K562 (cell line): ENCODE data around the gene SCMH1. TPM values are rescaled to one million over a fixed set of nuclear protein-coding genes. Genes with fewer than 3 reads are reported as not detected.

Experiments
- ATAC-seq: fragments of 200-7000 bp; cut with Tn5 transposase; 3 replicates; pipeline ENCODE4 v1.9.1; 2020; ENCODE audit warnings: moderate library complexity
- BruUV-seq: library from RNA; stranded (reverse); fragments of 400-500 nt; replicated peaks from 2 replicates; lab custom pipeline; 2021; lab: Mats Ljungman, UMichigan
- CTCF ChIA-PET: fragments of 300-600 bp; formaldehyde crosslinking; extraction: SDS; loops from one replicate; lab custom pipeline; 2021; ENCODE audit warnings: low intra/inter-chr PET ratio; lab: Yijun Ruan, JAX
- POLR2A ChIA-PET: fragments of 300-600, 350-650 bp; sonication (Branson Sonifier 250); formaldehyde crosslinking; extraction: SDS; loops from one replicate; lab custom pipeline; 2021; ENCODE audit warnings: antibody characterized with exemption, inconsistent platforms; lab: Yijun Ruan, JAX
- DNase-seq, 4 experiments: peaks; one replicate each; pipeline versions ENCODE4 v3.0.0 to v3.0.0-alpha.2; 2011 to 2018; ENCODE audit warnings: low spot score in 3 of 4, mixed read lengths in 3 of 4; ENCODE audit errors: extremely low read depth in 1 of 4
- FAIRE-seq: peaks from 2 replicates; lab custom pipeline; 2011; peaks lifted over from hg19 to GRCh38; lab: Jason Lieb, UNC
- H2AFZ ChIP-seq: 2 replicates; pipeline ENCODE4 v1.6.0; 2011; ENCODE audit warnings: low read depth, low read length, control low read depth, inconsistent platforms
- H3K27ac ChIP-seq: fragments of 200-600 bp; 3 replicates; pipeline ENCODE4 v1.8.0; 2011; ENCODE audit warnings: low read depth, mild to moderate bottlenecking, control low read depth, inconsistent platforms, low read length, moderate library complexity, mixed read lengths; ENCODE audit errors: extremely low read depth
- H3K27me3 ChIP-seq, 2 experiments: fragments of 300-600 bp in 1 of 2; 2 replicates in 1 of 2; 3 replicates in 1 of 2; pipeline versions ENCODE4 v1.6.0 to v1.8.0; 2011; ENCODE audit warnings: inconsistent platforms in 2 of 2, low read length in 2 of 2, mild to moderate bottlenecking in 1 of 2, mixed read lengths in 1 of 2, moderate library complexity in 1 of 2; ENCODE audit not compliant: control insufficient read depth in 2 of 2, insufficient read depth in 2 of 2
- H3K36me3 ChIP-seq: fragments of 300-600 bp; 3 replicates; pipeline ENCODE4 v1.8.0; 2011; ENCODE audit warnings: mild to moderate bottlenecking, low read length, inconsistent platforms; ENCODE audit not compliant: control insufficient read depth, insufficient read depth
- H3K4me1 ChIP-seq, 2 experiments: fragments of 200-600 bp in 1 of 2; replicated peaks in 1 of 2; 2 replicates in 1 of 2; 3 replicates in 1 of 2; pipeline versions ENCODE4 v1.5.1 to v1.8.0; 2011; ENCODE audit warnings: inconsistent platforms in 2 of 2, low read length in 2 of 2, mild to moderate bottlenecking in 1 of 2, mixed read lengths in 1 of 2, moderate library complexity in 1 of 2; ENCODE audit not compliant: control insufficient read depth in 2 of 2, insufficient read depth in 2 of 2
- H3K4me2 ChIP-seq: 2 replicates; pipeline ENCODE4 v1.6.1; 2011; ENCODE audit warnings: low read length, control low read depth, inconsistent platforms, mixed read lengths; ENCODE audit not compliant: insufficient read depth
- H3K4me3 ChIP-seq: fragments of 200-600 bp; sonication (generic), shearing (Covaris generic); 2 replicates; pipeline ENCODE4 v1.5.1; 2016; ENCODE audit warnings: control low read depth, inconsistent platforms
- H3K79me2 ChIP-seq: fragments of 200-600 bp; 3 replicates; pipeline ENCODE4 v1.8.0; 2011; ENCODE audit warnings: low read length, inconsistent platforms; ENCODE audit not compliant: control insufficient read depth, insufficient read depth
- H3K9ac ChIP-seq, 2 experiments: 2 replicates each; pipeline versions ENCODE4 v1.6.0 to v1.6.1; 2011; ENCODE audit warnings: low read depth in 2 of 2, low read length in 2 of 2, control low read depth in 1 of 2, inconsistent platforms in 1 of 2, mild to moderate bottlenecking in 1 of 2, mixed read lengths in 1 of 2; ENCODE audit not compliant: insufficient read depth in 1 of 2
- H3K9me1 ChIP-seq: one replicate; pipeline ENCODE4 v1.6.0; 2011; ENCODE audit warnings: inconsistent platforms, mild to moderate bottlenecking, low read length, moderate library complexity; ENCODE audit not compliant: control insufficient read depth, insufficient read depth
- H3K9me3 ChIP-seq: replicated peaks from 2 replicates; pipeline ENCODE4 v1.5.1; 2011; ENCODE audit warnings: low read depth, low read length, inconsistent platforms; ENCODE audit not compliant: control insufficient read depth, insufficient read depth
- H4K20me1 ChIP-seq: replicated peaks from 2 replicates; pipeline ENCODE4 v1.6.1; 2011; ENCODE audit warnings: low read length, inconsistent platforms, mixed read lengths; ENCODE audit not compliant: control insufficient read depth, insufficient read depth
- E2F1 ChIP-seq: sonication (generic); formaldehyde crosslinking; IDR thresholded peaks from 2 replicates; pipeline ENCODE4 v1.8.1; 2023; ENCODE audit warnings: mild to moderate bottlenecking, missing genetic modification reagents, moderate library complexity
- HCFC1 ChIP-seq: IDR thresholded peaks from 2 replicates; pipeline ENCODE4 v1.6.1; 2012; ENCODE audit warnings: low read depth, low read length, improper control_type of control experiment
- KDM4B ChIP-seq, 2 experiments: fragments of 450-650 bp in 1 of 2; sonication (generic) in 1 of 2; IDR thresholded peaks; 2 replicates each; pipeline ENCODE4 v1.6.1; 2016 to 2017; ENCODE audit warnings: borderline replicate concordance in 2 of 2, antibody characterized with exemption in 1 of 2, low read depth in 1 of 2, mild to moderate bottlenecking in 1 of 2
- LCOR ChIP-seq: sonication (generic); formaldehyde crosslinking; IDR thresholded peaks from 2 replicates; pipeline ENCODE4 v1.8.0; 2022; ENCODE audit warnings: mild to moderate bottlenecking, missing genetic modification reagents
- MXD1 ChIP-seq: fragments of 250-450 bp; sonication (Bioruptor Pico); IDR thresholded peaks from 2 replicates; pipeline ENCODE4 v1.8.0; 2021; ENCODE audit warnings: borderline replicate concordance, mild to moderate bottlenecking, moderate library complexity; ENCODE audit not compliant: poor library complexity, severe bottlenecking
- PKNOX1 ChIP-seq: fragments of 450-650 bp; IDR thresholded peaks from 2 replicates; pipeline ENCODE4 v1.6.1; 2016
- SMARCA4 ChIP-seq: fragments of 450-650 bp; IDR thresholded peaks from 2 replicates; pipeline ENCODE4 v1.6.1; 2016
- TEAD4 ChIP-seq, 2 experiments: sonication (generic) in 1 of 2; formaldehyde crosslinking in 1 of 2; IDR thresholded peaks; 2 replicates each; pipeline versions ENCODE4 v1.6.1 to v1.8.0; 2012 to 2022; ENCODE audit warnings: borderline replicate concordance in 1 of 2, inconsistent platforms in 1 of 2, low read length in 1 of 2, mild to moderate bottlenecking in 1 of 2, missing genetic modification reagents in 1 of 2
- TSHZ1 ChIP-seq: fragments of 250-450 bp; sonication (Bioruptor Pico); IDR thresholded peaks from 2 replicates; pipeline ENCODE4 v1.4.0; 2020; ENCODE audit warnings: mild to moderate bottlenecking, moderate library complexity
- ZBTB8A ChIP-seq: fragments of 450-650 bp; IDR thresholded peaks from 2 replicates; pipeline ENCODE4 v1.6.1; 2018; ENCODE audit warnings: mild to moderate bottlenecking, moderate library complexity; ENCODE audit not compliant: partially characterized antibody
- ZNF143 ChIP-seq: sonication (generic); formaldehyde crosslinking; IDR thresholded peaks from 2 replicates; pipeline ENCODE4 v1.9.0; 2022; ENCODE audit warnings: mild to moderate bottlenecking, missing genetic modification reagents
- ZNF23 ChIP-seq: fragments of 250-450 bp; sonication (Bioruptor Pico); IDR thresholded peaks from 2 replicates; pipeline ENCODE4 v1.4.0; 2020; ENCODE audit warnings: mild to moderate bottlenecking
- ZNF445 ChIP-seq: fragments of 250-450 bp; sonication (Bioruptor Pico); IDR thresholded peaks from 2 replicates; pipeline ENCODE4 v1.4.0; 2020; ENCODE audit warnings: low read depth, mild to moderate bottlenecking, moderate library complexity
- ZNF717 ChIP-seq: fragments of 250-450 bp; sonication (Bioruptor Pico); IDR thresholded peaks from 2 replicates; pipeline ENCODE4 v1.5.0; 2021
- ZNF740 ChIP-seq, 3 experiments: fragments of 200-800 bp in 1 of 3; sonication (Bioruptor generic) in 1 of 3; sonication (generic) in 1 of 3; formaldehyde crosslinking in 1 of 3; IDR thresholded peaks; 2 replicates each; pipeline versions ENCODE4 v1.6.1 to v1.8.0; 2016 to 2022; ENCODE audit warnings: mild to moderate bottlenecking in 2 of 3, missing compliant biosample characterization in 2 of 3, missing genetic modification characterization in 2 of 3, missing genetic modification reagents in 1 of 3
- WGBS: fragments of 100-300 bp; shearing (Covaris generic); methylation state at CpG from one replicate; pipeline ENCODE4 v1.1.6; 2016; ENCODE audit warnings: low coverage, mixed read lengths; ENCODE audit not compliant: insufficient coverage; ENCODE audit errors: missing lambda C conversion rate; 5-methylcytosine and 5-hydroxymethylcytosine counted together
- in situ Hi-C: fragments of 300-500 bp; cut with MboI; formaldehyde crosslinking; loops from 4 replicates; pipeline ENCODE4 v1.15.0; 2018; ENCODE audit warnings: inconsistent platforms, mixed read lengths
- intact Hi-C: fragments of 100-400 bp; cut with micrococcal nuclease; formaldehyde crosslinking; loops from 2 replicates; pipeline ENCODE4 v1.14.2; 2022
- polyA plus RNA-seq, 8 experiments: library from polyadenylated mRNA; depleted of rRNA in 4 of 8; stranded (reverse) in 5 of 8; unstranded in 3 of 8; fragments of >200 nt; fragmentation: Nextera tagmentation in 2 of 8; fragmentation: Illumina TruSeq in 1 of 8; extraction: Ambion mirVana in 2 of 8; extraction: Trizol in 1 of 8; gene quantifications; 2 replicates each; pipeline versions ENCODE4 v1.2.1 to v1.2.3, GENCODE V29; 2011 to 2014; ENCODE audit warnings: inconsistent platforms in 1 of 8, missing spikeins in 1 of 8
- total RNA-seq, 7 experiments: library from RNA; depleted of rRNA in 6 of 7; stranded (reverse); fragments of >200 nt in 6 of 7; fragmentation: Illumina TruSeq in 2 of 7; extraction: Trizol in 2 of 7; gene quantifications; 2 replicates each; pipeline versions ENCODE4 v1.2.1 to v1.2.3, GENCODE V29; 2011 to 2021; ENCODE audit warnings: low replicate concordance in 1 of 7

Gene SCMH1
- total and polyA plus RNA-seq, 9 of the 15 experiments (the other 6 are each of a cell fraction or from before 2014, with no cell fraction given) = 8.5 to 37.0 (median 26.8) TPM

- no peak for DNase-seq
- Histone ChIP-seq H3K79me2 (no peaks in the 10 kb centered on the region), H3K27ac (no peak overlapping the region), H3K4me1 (no peaks in the 10 kb centered on the region), H3K4me2 (no peak overlapping the region), H3K36me3 (no peaks in the 10 kb centered on the region; the same call in 2 of the 3 replicates), H3K27me3 (no peaks in the 10 kb centered on the region), H4K20me1 (no peaks in the 10 kb centered on the region), H3K9ac (no peak overlapping the region), H3K4me3 (no peak overlapping the region), H3K9me3 (no peaks in the 10 kb centered on the region; the same call in 1 of the 2 replicates), H2AFZ (no peak overlapping the region), H3K9me1 (no peaks in the 10 kb centered on the region)
- BruUV-seq = no TSS peak
- ChIA-PET CTCF (no interaction called here), POLR2A (no interaction called here)
- intact Hi-C loops = no loop called here
- FAIRE-seq = no peak
- ATAC-seq = no peak
- WGBS = 69% methylated on average over 3 of the region's 3 CpGs
- in situ Hi-C loops = no loop called here
- TF ChIP-seq E2F1 (no peak), PKNOX1 (no peak), MXD1 (CRISPR knock-in tag) (no peak), TEAD4 (IDR thresholded peaks at IDR 0.05; ENCODE audit: low read length) (no peak), TEAD4 (CRISPR knock-in tag; IDR thresholded peaks at IDR 0.05; ENCODE audit: borderline replicate concordance) (no peak), LCOR (CRISPR knock-in tag) (no peak), ZNF740 (CRISPR knock-in tag; IDR thresholded peaks at IDR 0.05) (no peak), ZNF740 (tag; IDR thresholded peaks at IDR 0.05) (no peak), ZNF717 (no peak), HCFC1 (no peak), ZNF23 (CRISPR knock-in tag) (no peak), TSHZ1 (CRISPR knock-in tag) (no peak), ZNF445 (no peak), SMARCA4 (no peak), ZBTB8A (no peak), KDM4B (IDR thresholded peaks at IDR 0.05; ENCODE audit: borderline replicate concordance in 2 of 2, low read depth in 1 of 2) (no peak), ZNF143 (CRISPR knock-in tag) (no peak)
Observed at GRCh38 chr1:41078193-41078592, 163.9 kb downstream of the SCMH1 start.
